OCI-LY1 (cell line): Measurements from ENCODE around the gene ATF2.

ENCODE experiments used
- H2AFZ ChIP-seq: fragments of 200-600 bp; sonication (generic), shearing (Covaris generic); 2 replicates; pipeline ENCODE4 v1.6.0; 2014; ENCODE audit warnings: antibody characterized with exemption, mild to moderate bottlenecking, low read length
- H3F3A ChIP-seq: fragments of 200-600 bp; sonication (generic), shearing (Covaris generic); 2 replicates; pipeline ENCODE4 v1.6.0; 2014; ENCODE audit warnings: mild to moderate bottlenecking, antibody characterized with exemption, low read length, moderate library complexity; ENCODE audit not compliant: insufficient read depth
- H3K27ac ChIP-seq: fragments of 200-600 bp; sonication (generic); 2 replicates; pipeline ENCODE4 v1.5.1; 2014; ENCODE audit warnings: low read length, mixed run types, mild to moderate bottlenecking, low read depth; ENCODE audit not compliant: poor library complexity, severe bottlenecking
- H3K27me3 ChIP-seq: fragments of 200-600 bp; sonication (generic); 2 replicates; pipeline ENCODE4 v1.6.0; 2014; ENCODE audit warnings: antibody characterized with exemption, mild to moderate bottlenecking, low read length, moderate library complexity; ENCODE audit not compliant: insufficient read depth
- H3K36me3 ChIP-seq: fragments of 200-600 bp; sonication (generic); 2 replicates; pipeline ENCODE4 v1.6.1; 2014; ENCODE audit warnings: mild to moderate bottlenecking, antibody characterized with exemption, low read length, moderate library complexity, mixed read lengths; ENCODE audit not compliant: insufficient read depth
- H3K4me1 ChIP-seq: fragments of 200-600 bp; sonication (generic); 2 replicates; pipeline ENCODE4 v1.5.1; 2014; ENCODE audit warnings: mild to moderate bottlenecking, low read length, moderate library complexity; ENCODE audit not compliant: insufficient read depth, severe bottlenecking
- H3K4me2 ChIP-seq: fragments of 200-600 bp; sonication (generic), shearing (Covaris generic); 2 replicates; pipeline ENCODE4 v1.6.1; 2014; ENCODE audit warnings: low read length
- H3K4me3 ChIP-seq: fragments of 200-600 bp; sonication (generic); 2 replicates; pipeline ENCODE4 v1.5.1; 2014; ENCODE audit warnings: low read length, low read depth, mild to moderate bottlenecking, mixed read lengths; ENCODE audit not compliant: poor library complexity, severe bottlenecking
- H3K79me2 ChIP-seq: fragments of 200-600 bp; shearing (Covaris generic); 2 replicates; pipeline ENCODE4 v1.6.1; 2016; ENCODE audit warnings: mixed run types, low read length, mixed read lengths; ENCODE audit not compliant: insufficient read depth
- H3K9ac ChIP-seq: fragments of 200-600 bp; sonication (generic), shearing (Covaris generic); 2 replicates; pipeline ENCODE4 v1.6.1; 2014; ENCODE audit warnings: mild to moderate bottlenecking, low read length, mixed read lengths
- H3K9me2 ChIP-seq: fragments of 200-600 bp; sonication (generic), shearing (Covaris generic); 2 replicates; pipeline ENCODE4 v1.6.1; 2014; ENCODE audit warnings: low read depth, mild to moderate bottlenecking, low read length, mixed read lengths
- H3K9me3 ChIP-seq: fragments of 200-600 bp; shearing (Covaris generic); 2 replicates; pipeline ENCODE4 v1.6.1; 2014; ENCODE audit warnings: low read length, mixed read lengths
- H4K20me1 ChIP-seq: fragments of 200-600 bp; sonication (generic), shearing (Covaris generic); 2 replicates; pipeline ENCODE4 v1.6.0; 2016; ENCODE audit warnings: mild to moderate bottlenecking, low read length; ENCODE audit not compliant: insufficient read depth
- CTCF ChIP-seq: fragments of 200-600 bp; sonication (generic), shearing (Covaris generic); IDR thresholded peaks from 2 replicates; pipeline ENCODE4 v1.5.1; 2017; ENCODE audit warnings: mild to moderate bottlenecking, antibody characterized with exemption, low read length, moderate library complexity, mixed read lengths
- EZH2 ChIP-seq: fragments of 200-600 bp; sonication (generic), shearing (Covaris generic); IDR thresholded peaks from 2 replicates; pipeline ENCODE4 v1.8.0; 2017; ENCODE audit warnings: borderline replicate concordance, mixed run types, mild to moderate bottlenecking, antibody characterized with exemption, low read length, moderate library complexity, mixed read lengths

ATF2 gene

GRCh38 chr2:175037941-175038340 lies 130.1 kb downstream of the ATF2 start:
- no peaks in the 10 kb centered on the region for H3K9me2 ChIP-seq

GRCh38 chr2:175036582-175037018 lies 131.4 kb downstream of the ATF2 start:
- TF ChIP-seq EZH2 (no peak), CTCF (peak; percentile 60; the same call in 1 of the 2 replicates)
- no peaks in the 10 kb centered on the region for H3K36me3 ChIP-seq
- H3F3A ChIP-seq = no peaks in the 10 kb centered on the region
- no peak overlapping the region for H3K4me3 ChIP-seq
- no peaks in the 10 kb centered on the region for H3K9me3 ChIP-seq
- no peak overlapping the region for H3K9ac ChIP-seq
- H3K9me2 ChIP-seq = no peaks in the 10 kb centered on the region
- H3K27ac ChIP-seq = no peak overlapping the region
- no peaks in the 10 kb centered on the region for H4K20me1 ChIP-seq
- no peaks in the 10 kb centered on the region for H3K79me2 ChIP-seq
- H3K27me3 ChIP-seq = no peaks in the 10 kb centered on the region
- H3K4me1 ChIP-seq = peaks cover 4% of the 10 kb centered on the region
- H2AFZ ChIP-seq = peak overlapping the region; percentile 94
- peak overlapping the region; percentile 35; the same call in 1 of the 2 replicates for H3K4me2 ChIP-seq

More at GRCh38 chr2:175037941-175038340, 130.1 kb downstream of the ATF2 start:
- no peak overlapping the region for H3K4me3 ChIP-seq
- no peaks in the 10 kb centered on the region for H3K36me3 ChIP-seq
- H3K4me1 ChIP-seq = peaks cover 4% of the 10 kb centered on the region
- no peaks in the 10 kb centered on the region for H3K9me3 ChIP-seq
- no peak for TF ChIP-seq EZH2
- TF ChIP-seq CTCF = no peak
- no peaks in the 10 kb centered on the region for H3F3A ChIP-seq
- no peaks in the 10 kb centered on the region for H4K20me1 ChIP-seq
- no peak overlapping the region for H3K4me2 ChIP-seq
- H3K9ac ChIP-seq = no peak overlapping the region
- H3K79me2 ChIP-seq = no peaks in the 10 kb centered on the region
- H3K27ac ChIP-seq = no peak overlapping the region
- H2AFZ ChIP-seq = no peak overlapping the region
- H3K27me3 ChIP-seq = no peaks in the 10 kb centered on the region

- no peak overlapping the region for H3K4me2 ChIP-seq
- no peaks in the 10 kb centered on the region for H3K27me3 ChIP-seq
- no peaks in the 10 kb centered on the region for H3K9me2 ChIP-seq
- H4K20me1 ChIP-seq = no peaks in the 10 kb centered on the region
- H3K79me2 ChIP-seq = no peaks in the 10 kb centered on the region
- no peaks in the 10 kb centered on the region for H3K9me3 ChIP-seq
- no peak overlapping the region for H3K9ac ChIP-seq
- no peaks in the 10 kb centered on the region for H3K36me3 ChIP-seq
- no peaks in the 10 kb centered on the region for H3F3A ChIP-seq
- H2AFZ ChIP-seq = no peak overlapping the region
- H3K27ac ChIP-seq = no peak overlapping the region
- no peak for TF ChIP-seq CTCF
- no peak for TF ChIP-seq EZH2
- peaks cover 4% of the 10 kb centered on the region for H3K4me1 ChIP-seq
- no peak overlapping the region for H3K4me3 ChIP-seq
These were observed 132.2 kb downstream of the ATF2 start for GRCh38 chr2:175035806-175036205.
